Coronary artery (tissue), 2 donors: ENCODE data around the gene GALNTL6.
"Not testable (repeated sequence)": the region's sequence is repeated elsewhere in the genome, so short reads cannot be mapped to it uniquely, and the experiment has no call there.

Experiments used
- DNase-seq: peaks from one replicate; pipeline ENCODE4 v3.0.0-alpha.2; 2017; ENCODE audit warnings: low spot score
- H3K27ac ChIP-seq, 2 donors: fragments of 200-600 bp; sonication (generic); one replicate each; pipeline ENCODE4 v1.5.1; 2016 to 2019
- H3K4me3 ChIP-seq: fragments of 200-600 bp; sonication (generic); 2 replicates; pipeline ENCODE4 v1.5.1; 2016; ENCODE audit warnings: mild to moderate bottlenecking, moderate library complexity
- TF ChIP-seq, protein P1 (sequence below): fragments of 200-600 bp; sonication (generic); IDR thresholded peaks from one replicate; pipeline ENCODE4 v1.5.1; 2019; ENCODE audit warnings: antibody characterized with exemption

Gene GALNTL6

DNA sequence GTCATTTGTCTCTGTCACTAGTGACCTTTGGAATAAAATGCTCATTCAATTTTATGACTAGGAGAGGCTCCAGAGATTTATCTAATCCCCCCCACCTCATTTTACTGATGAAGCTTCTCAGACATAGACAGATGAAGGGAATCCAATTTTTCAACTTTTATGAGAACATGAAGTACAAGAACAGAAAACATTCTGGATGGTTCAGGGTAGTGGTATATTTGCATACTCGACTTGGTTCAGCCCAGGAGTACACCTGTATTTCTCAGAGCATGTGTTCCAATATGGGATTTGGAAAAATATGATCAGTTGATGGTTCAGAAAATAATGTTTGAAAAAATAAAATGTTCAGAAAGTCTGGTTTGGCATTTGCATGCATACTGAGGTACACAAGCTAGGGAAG, 1224.0 kb downstream of the GALNTL6 start:
- no peak overlapping the region for H3K4me3 ChIP-seq
- no peak for DNase-seq
- H3K27ac ChIP-seq = no peak overlapping the region
- TF ChIP-seq, protein P1, sequence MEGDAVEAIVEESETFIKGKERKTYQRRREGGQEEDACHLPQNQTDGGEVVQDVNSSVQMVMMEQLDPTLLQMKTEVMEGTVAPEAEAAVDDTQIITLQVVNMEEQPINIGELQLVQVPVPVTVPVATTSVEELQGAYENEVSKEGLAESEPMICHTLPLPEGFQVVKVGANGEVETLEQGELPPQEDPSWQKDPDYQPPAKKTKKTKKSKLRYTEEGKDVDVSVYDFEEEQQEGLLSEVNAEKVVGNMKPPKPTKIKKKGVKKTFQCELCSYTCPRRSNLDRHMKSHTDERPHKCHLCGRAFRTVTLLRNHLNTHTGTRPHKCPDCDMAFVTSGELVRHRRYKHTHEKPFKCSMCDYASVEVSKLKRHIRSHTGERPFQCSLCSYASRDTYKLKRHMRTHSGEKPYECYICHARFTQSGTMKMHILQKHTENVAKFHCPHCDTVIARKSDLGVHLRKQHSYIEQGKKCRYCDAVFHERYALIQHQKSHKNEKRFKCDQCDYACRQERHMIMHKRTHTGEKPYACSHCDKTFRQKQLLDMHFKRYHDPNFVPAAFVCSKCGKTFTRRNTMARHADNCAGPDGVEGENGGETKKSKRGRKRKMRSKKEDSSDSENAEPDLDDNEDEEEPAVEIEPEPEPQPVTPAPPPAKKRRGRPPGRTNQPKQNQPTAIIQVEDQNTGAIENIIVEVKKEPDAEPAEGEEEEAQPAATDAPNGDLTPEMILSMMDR = no peak

DNA sequence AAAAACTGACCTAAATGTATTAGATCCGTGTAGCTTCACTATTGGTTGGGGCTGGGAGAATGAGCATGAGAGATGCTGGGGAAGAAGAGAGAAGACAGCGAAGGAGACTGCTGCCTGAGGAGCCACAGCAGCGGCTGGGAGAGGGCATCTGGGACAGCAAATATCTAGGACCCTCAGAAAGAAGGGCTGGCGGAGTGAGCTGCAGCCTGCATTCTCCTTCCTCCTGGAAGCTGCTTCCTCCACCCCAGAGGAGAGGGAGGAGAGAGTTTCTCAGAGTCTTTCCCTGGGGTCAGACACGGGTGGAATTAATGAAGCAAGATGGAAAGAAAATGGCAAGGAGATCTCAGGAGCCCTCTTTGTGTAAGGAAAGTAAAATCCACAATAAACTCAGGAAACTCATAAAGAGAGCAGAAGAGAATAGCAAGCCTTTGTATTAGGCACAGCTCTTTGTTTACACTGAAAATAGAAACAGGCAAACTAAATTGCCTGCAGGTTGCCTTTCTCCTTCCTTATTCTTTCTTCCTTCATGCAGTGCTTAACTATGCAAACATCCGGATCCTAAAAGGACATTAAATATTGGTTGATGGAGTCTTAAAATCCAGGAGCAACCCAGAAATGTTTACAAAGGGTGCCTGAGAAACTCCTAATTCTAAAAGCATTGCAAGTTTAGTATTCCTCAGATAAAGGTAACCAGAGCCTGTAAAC, 1225.1 kb downstream of the GALNTL6 start:
- Histone ChIP-seq H3K27ac (no peak overlapping the region), H3K4me3 (no peak overlapping the region)
- DNase-seq = no peak
- TF ChIP-seq, protein P1 = no peak

- H3K27ac ChIP-seq = no peak overlapping the region
- TF ChIP-seq, protein P1 = no peak
- no peak for DNase-seq
- no peak overlapping the region for H3K4me3 ChIP-seq
Observed at GRCh38 chr4:173039617-173040577, 1226.7 kb downstream of the GALNTL6 start.

- no peak for DNase-seq
- H3K4me3 ChIP-seq = no peak overlapping the region
- TF ChIP-seq, protein P1 = no peak
- H3K27ac ChIP-seq = no peak overlapping the region
Observed at GRCh38 chr4:173041482-173041881, 1228.3 kb downstream of the GALNTL6 start.

GRCh38 chr4:173042139-173042538, 1228.9 kb downstream of the GALNTL6 start:
- not testable (repeated sequence) for DNase-seq, H3K4me3 ChIP-seq, H3K27ac ChIP-seq

GRCh38 chr4:173044340-173044739, 1231.1 kb downstream of the GALNTL6 start:
- Histone ChIP-seq H3K4me3 (no peak overlapping the region), H3K27ac (no peak overlapping the region)
- TF ChIP-seq, protein P1 = no peak
- no peak for DNase-seq

- TF ChIP-seq, protein P1 = no peak
Observed at GRCh38 chr4:173045571-173045970, 1232.4 kb downstream of the GALNTL6 start.

More at GRCh38 chr4:173045571-173045970, 1232.4 kb downstream of the GALNTL6 start:
- no peak for DNase-seq
- H3K4me3 ChIP-seq = no peak overlapping the region
- H3K27ac ChIP-seq = no peak overlapping the region
